Measurements from ENCODE around the gene KCNQ5. TPM values are rescaled to one million over a fixed set of nuclear protein-coding genes. Genes with fewer than 3 reads are reported as not detected.

The KCNQ5 gene
- total RNA-seq, 4 donors from 2014 or later: 1.1 to 14.6 (median 9.0) TPM

- no peaks in the 10 kb centered on the region for H3K36me3 ChIP-seq
- 84 to 93% methylated on average over 2 of the region's 2 CpGs for WGBS, 2 donors
- no peak overlapping the region for H3K27ac ChIP-seq
- TF ChIP-seq CTCF (IDR thresholded peaks at IDR 0.05): no peak
- TF ChIP-seq POLR2A (IDR thresholded peaks at IDR 0.05): no peak
- peaks cover 0 to 10% of the 10 kb centered on the region in 2 donors for H3K4me1 ChIP-seq
- no peaks in the 10 kb centered on the region for H3K27me3 ChIP-seq
- no peaks in the 10 kb centered on the region for H3K9me3 ChIP-seq
- intact Hi-C loops (cut with DNase I): no loop called here
- DNase-seq: no peak
- no peak overlapping the region for H3K4me3 ChIP-seq (replicated peaks in 1 of 3)
Measured at GRCh38 chr6:73004861-73005260, 383.0 kb downstream of the KCNQ5 start.

- H3K27me3 ChIP-seq: no peaks in the 10 kb centered on the region
Measured at GRCh38 chr6:73006146-73006545, 384.3 kb downstream of the KCNQ5 start.

GRCh38 chr6:73011945-73012344, 390.1 kb downstream of the KCNQ5 start:
- no peak overlapping the region for H3K4me3 ChIP-seq (replicated peaks in 1 of 3)
- intact Hi-C loops (cut with DNase I): no loop called here
- no peaks in the 10 kb centered on the region for H3K9me3 ChIP-seq
- WGBS, 2 donors: 69 to 79% methylated on average over 3 of the region's 3 CpGs
- H3K27me3 ChIP-seq: no peaks in the 10 kb centered on the region
- TF ChIP-seq CTCF (IDR thresholded peaks at IDR 0.05) (no peak), POLR2A (IDR thresholded peaks at IDR 0.05) (no peak)
- H3K27ac ChIP-seq: no peak overlapping the region
- no peaks in the 10 kb centered on the region for H3K4me1 ChIP-seq
- DNase-seq: no peak
- H3K36me3 ChIP-seq: no peaks in the 10 kb centered on the region

More at GRCh38 chr6:73006146-73006545, 384.3 kb downstream of the KCNQ5 start:
- WGBS, 2 donors: 86 to 87% methylated on average over 2 of the region's 2 CpGs
- Histone ChIP-seq H3K4me3 (replicated peaks in 1 of 3) (no peak overlapping the region), H3K36me3 (no peaks in the 10 kb centered on the region), H3K4me1 (peaks cover 0 to 10% of the 10 kb centered on the region in 2 donors), H3K27ac (no peak overlapping the region), H3K9me3 (no peaks in the 10 kb centered on the region)
- DNase-seq: no peak
- TF ChIP-seq CTCF (IDR thresholded peaks at IDR 0.05) (no peak), POLR2A (IDR thresholded peaks at IDR 0.05) (no peak)
- intact Hi-C loops (cut with DNase I): no loop called here

GRCh38 chr6:73017476-73017875, 395.6 kb downstream of the KCNQ5 start:
- 68 to 79% methylated on average over 2 of the region's 2 CpGs for WGBS, 2 donors
- intact Hi-C loops (cut with DNase I): no loop called here
- no peak for DNase-seq
- Histone ChIP-seq H3K4me1 (peaks cover 0 to 2% of the 10 kb centered on the region in 2 donors), H3K4me3 (replicated peaks in 1 of 3) (no peak overlapping the region), H3K9me3 (no peaks in the 10 kb centered on the region), H3K27ac (no peak overlapping the region), H3K36me3 (no peaks in the 10 kb centered on the region), H3K27me3 (no peaks in the 10 kb centered on the region)
- no peak for TF ChIP-seq POLR2A (IDR thresholded peaks at IDR 0.05)
- no peak for TF ChIP-seq CTCF (IDR thresholded peaks at IDR 0.05)

- TF ChIP-seq POLR2A (IDR thresholded peaks at IDR 0.05) (no peak), CTCF (IDR thresholded peaks at IDR 0.05) (no peak)
- Histone ChIP-seq H3K4me1 (peaks cover 0 to 8% of the 10 kb centered on the region in 2 donors), H3K27me3 (no peaks in the 10 kb centered on the region), H3K27ac (no peak overlapping the region), H3K9me3 (no peaks in the 10 kb centered on the region), H3K36me3 (no peaks in the 10 kb centered on the region), H3K4me3 (replicated peaks in 1 of 3) (no peak overlapping the region)
- 78 to 98% methylated on average over 1 of the region's 1 CpG for WGBS, 2 donors
- intact Hi-C loops (cut with DNase I): no loop called here
- no peak for DNase-seq
Measured at GRCh38 chr6:73024598-73024997, 402.7 kb downstream of the KCNQ5 start.

All from thyroid gland (tissue), 4 donors.